WTC11 (cell line): ENCODE results near the gene MGAT5B. TPM values are rescaled to one million over a fixed set of nuclear protein-coding genes. Genes with fewer than 3 reads are reported as not detected.

ENCODE experiments used
- ATAC-seq: fragments of 200-7000 bp; cut with Tn5 transposase; 2 replicates; pipeline ENCODE4 v1.10.0; 2021; ENCODE audit warnings: mild to moderate bottlenecking, moderate library complexity
- CTCF ChIA-PET: fragments of 300-600 bp; sonication (Branson Sonifier 250); formaldehyde crosslinking; loops from one replicate; lab custom pipeline; 2021; ENCODE audit warnings: antibody characterized with exemption; lab: Charles Lee
- POLR2A ChIA-PET: fragments of 350-600 bp; sonication (Branson Sonifier 250); formaldehyde crosslinking; loops from one replicate; lab custom pipeline; 2021; ENCODE audit warnings: antibody characterized with exemption; lab: Charles Lee
- DNase-seq: peaks from one replicate; pipeline ENCODE4 v3.0.0; 2021; ENCODE audit warnings: low spot score
- H3K27ac Mint-ChIP-seq: 2 replicates; pipeline ENCODE4 v1.8.0; 2021; ENCODE audit warnings: mixed read lengths
- H3K27me3 Mint-ChIP-seq: 2 replicates; pipeline ENCODE4 v1.8.0; 2021; ENCODE audit warnings: low read depth, mild to moderate bottlenecking, moderate library complexity, mixed read lengths
- H3K36me3 Mint-ChIP-seq: 2 replicates; pipeline ENCODE4 v1.8.0; 2021; ENCODE audit warnings: mixed read lengths
- H3K4me1 Mint-ChIP-seq: 2 replicates; pipeline ENCODE4 v1.8.0; 2022; ENCODE audit warnings: mixed read lengths
- H3K4me3 Mint-ChIP-seq: 2 replicates; pipeline ENCODE4 v1.8.0; 2021; ENCODE audit warnings: mild to moderate bottlenecking, moderate library complexity, mixed read lengths
- H3K9me3 Mint-ChIP-seq: 2 replicates; pipeline ENCODE4 v1.8.0; 2021; ENCODE audit warnings: mixed read lengths
- CREM ChIP-seq: sonication (generic); formaldehyde crosslinking; IDR thresholded peaks from 2 replicates; pipeline ENCODE4 v1.8.1; 2022; ENCODE audit warnings: mild to moderate bottlenecking, missing genetic modification reagents, moderate library complexity
- ELF4 ChIP-seq: sonication (generic); formaldehyde crosslinking; IDR thresholded peaks from 2 replicates; pipeline ENCODE4 v1.8.1; 2022; ENCODE audit warnings: low read depth, mild to moderate bottlenecking, moderate library complexity, missing genetic modification reagents
- ESRRA ChIP-seq: sonication (generic); formaldehyde crosslinking; IDR thresholded peaks from 2 replicates; pipeline ENCODE4 v1.8.1; 2022; ENCODE audit warnings: mild to moderate bottlenecking, missing genetic modification reagents, borderline replicate concordance
- FOXJ3 ChIP-seq: sonication (generic); formaldehyde crosslinking; IDR thresholded peaks from 2 replicates; pipeline ENCODE4 v1.9.0; 2021; ENCODE audit warnings: missing genetic modification reagents, mild to moderate bottlenecking, borderline replicate concordance
- GRHL2 ChIP-seq: fragments of 250-450 bp; sonication (Bioruptor Pico); IDR thresholded peaks from 2 replicates; pipeline ENCODE4 v1.8.0; 2022; ENCODE audit warnings: mild to moderate bottlenecking, moderate library complexity; ENCODE audit not compliant: insufficient replicate concordance, severe bottlenecking
- NFATC4 ChIP-seq: fragments of 250-450 bp; sonication (Bioruptor Pico); IDR thresholded peaks from 2 replicates; pipeline ENCODE4 v1.9.0; 2021; ENCODE audit warnings: mild to moderate bottlenecking
- TCF7 ChIP-seq: sonication (generic); formaldehyde crosslinking; IDR thresholded peaks from 2 replicates; pipeline ENCODE4 v1.8.0; 2022; ENCODE audit warnings: mild to moderate bottlenecking, low read depth, missing genetic modification reagents, moderate library complexity
- ZNF138 ChIP-seq: sonication (generic); formaldehyde crosslinking; conservative IDR thresholded peaks from 2 replicates; pipeline ENCODE4 v1.8.1; 2022; ENCODE audit warnings: mild to moderate bottlenecking, moderate library complexity, missing genetic modification reagents
- ZNF263 ChIP-seq: sonication (generic); formaldehyde crosslinking; IDR thresholded peaks from 2 replicates; pipeline ENCODE4 v1.8.1; 2022; ENCODE audit warnings: low read depth, mild to moderate bottlenecking, moderate library complexity, missing genetic modification reagents
- total RNA-seq: library from RNA; stranded (reverse); gene quantifications from 3 replicates; pipeline ENCODE4 v1.2.3, GENCODE V29; 2021
- TF ChIP-seq, protein P1 (sequence below): fragments of 250-450 bp; sonication (Bioruptor Pico); conservative IDR thresholded peaks from 2 replicates; pipeline ENCODE4 v1.9.0; 2021; ENCODE audit warnings: mild to moderate bottlenecking
- TF ChIP-seq, protein P2 (sequence below): sonication (generic); formaldehyde crosslinking; IDR thresholded peaks from 2 replicates; pipeline ENCODE4 v1.8.1; 2022; ENCODE audit warnings: mild to moderate bottlenecking, moderate library complexity, missing genetic modification reagents
- TF ChIP-seq, protein P3 (sequence below): sonication (generic); formaldehyde crosslinking; IDR thresholded peaks from 2 replicates; pipeline ENCODE4 v1.8.1; 2023; ENCODE audit warnings: mild to moderate bottlenecking, missing genetic modification reagents, moderate library complexity
- TF ChIP-seq, protein P4 (sequence below): sonication (generic); formaldehyde crosslinking; IDR thresholded peaks from 2 replicates; pipeline ENCODE4 v1.8.0; 2022; ENCODE audit warnings: mild to moderate bottlenecking, missing genetic modification reagents
- TF ChIP-seq, protein P5 (sequence below): sonication (generic); formaldehyde crosslinking; IDR thresholded peaks from 2 replicates; pipeline ENCODE4 v1.8.1; 2023; ENCODE audit warnings: mild to moderate bottlenecking, missing genetic modification reagents
- TF ChIP-seq, protein P6 (sequence below): sonication (generic); formaldehyde crosslinking; IDR thresholded peaks from 2 replicates; pipeline ENCODE4 v1.8.1; 2022; ENCODE audit warnings: missing genetic modification reagents, borderline replicate concordance

Gene MGAT5B
- total RNA-seq, 1 experiment from 2014 or later, result 11.6 TPM

DNA sequence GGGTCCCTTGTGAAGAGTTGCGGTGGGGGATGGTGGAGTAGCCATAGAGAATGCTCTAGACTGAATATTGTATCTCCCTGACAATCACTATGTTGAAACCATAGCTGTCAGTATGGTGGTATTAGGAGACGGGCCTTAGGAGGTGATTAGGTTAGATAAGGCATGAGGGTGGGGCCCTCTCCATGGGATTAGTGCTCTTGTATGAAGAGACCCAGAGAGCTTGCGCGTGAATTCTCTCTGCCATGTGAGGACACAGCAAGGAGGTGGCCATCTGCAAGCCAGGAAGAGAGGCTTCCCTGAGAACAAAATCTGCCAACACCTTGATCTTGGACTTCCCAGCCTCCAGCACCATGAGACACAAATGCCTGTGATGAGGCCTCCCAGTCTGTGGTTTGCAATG is 34.5 kb upstream of the MGAT5B start:
- Mint-ChIP-seq H3K36me3 (no peaks in the 10 kb centered on the region), H3K27me3 (peaks cover 5% of the 10 kb centered on the region), H3K4me3 (no peak overlapping the region), H3K9me3 (no peaks in the 10 kb centered on the region), H3K27ac (no peak overlapping the region), H3K4me1 (peaks cover 4% of the 10 kb centered on the region)
- no peak for DNase-seq
- ATAC-seq, result no peak
- CTCF ChIA-PET, result interaction anchor here (1.2 to 1.5 kb wide), 2 partner anchors 34 to 222 kb away, joined by 3 to 4 read pairs; partner anchors contain the start of gene MGAT5B
- POLR2A ChIA-PET, result no interaction called here
- TF ChIP-seq FOXJ3 (CRISPR knock-in tag), result no peak
- no peak for TF ChIP-seq NFATC4 (CRISPR knock-in tag)
- TF ChIP-seq, protein P1, sequence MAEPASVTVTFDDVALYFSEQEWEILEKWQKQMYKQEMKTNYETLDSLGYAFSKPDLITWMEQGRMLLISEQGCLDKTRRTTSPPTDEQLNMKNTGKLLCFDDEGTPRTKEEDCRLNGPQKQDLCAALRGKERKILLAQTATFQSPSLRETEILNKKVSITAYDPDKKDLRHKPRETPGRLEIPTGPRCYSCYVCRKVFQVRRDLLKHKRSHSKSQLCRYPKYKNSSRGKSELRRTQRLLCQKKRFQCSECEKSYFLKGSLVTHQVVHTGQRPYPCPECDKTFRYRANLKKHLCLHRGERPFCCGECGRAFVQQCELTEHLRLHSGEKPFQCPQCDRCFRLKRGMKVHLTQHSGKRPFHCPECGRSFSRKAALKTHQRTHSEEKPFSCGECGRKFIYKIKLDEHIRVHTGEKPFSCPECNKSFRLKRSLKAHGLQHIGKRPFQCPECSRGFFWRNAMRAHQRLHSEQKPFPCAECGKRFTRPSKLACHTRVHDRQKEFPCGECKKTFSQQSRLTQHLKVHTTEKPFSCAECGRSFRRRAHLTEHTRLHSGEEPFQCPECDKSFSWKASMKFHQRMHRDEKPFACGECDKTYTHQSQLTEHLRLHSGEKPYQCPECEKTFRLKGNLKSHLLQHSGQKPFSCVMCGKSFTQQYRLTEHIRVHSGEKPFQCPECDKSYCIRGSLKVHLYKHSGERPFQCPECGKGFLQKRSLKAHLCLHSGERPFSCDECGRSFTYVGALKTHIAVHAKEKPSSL, result no peak
- TF ChIP-seq, protein P2, sequence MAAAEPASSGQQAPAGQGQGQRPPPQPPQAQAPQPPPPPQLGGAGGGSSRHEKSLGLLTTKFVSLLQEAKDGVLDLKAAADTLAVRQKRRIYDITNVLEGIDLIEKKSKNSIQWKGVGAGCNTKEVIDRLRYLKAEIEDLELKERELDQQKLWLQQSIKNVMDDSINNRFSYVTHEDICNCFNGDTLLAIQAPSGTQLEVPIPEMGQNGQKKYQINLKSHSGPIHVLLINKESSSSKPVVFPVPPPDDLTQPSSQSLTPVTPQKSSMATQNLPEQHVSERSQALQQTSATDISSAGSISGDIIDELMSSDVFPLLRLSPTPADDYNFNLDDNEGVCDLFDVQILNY, result no peak
- TF ChIP-seq, protein P3, sequence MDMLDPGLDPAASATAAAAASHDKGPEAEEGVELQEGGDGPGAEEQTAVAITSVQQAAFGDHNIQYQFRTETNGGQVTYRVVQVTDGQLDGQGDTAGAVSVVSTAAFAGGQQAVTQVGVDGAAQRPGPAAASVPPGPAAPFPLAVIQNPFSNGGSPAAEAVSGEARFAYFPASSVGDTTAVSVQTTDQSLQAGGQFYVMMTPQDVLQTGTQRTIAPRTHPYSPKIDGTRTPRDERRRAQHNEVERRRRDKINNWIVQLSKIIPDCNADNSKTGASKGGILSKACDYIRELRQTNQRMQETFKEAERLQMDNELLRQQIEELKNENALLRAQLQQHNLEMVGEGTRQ, result no peak
- no peak for TF ChIP-seq GRHL2 (CRISPR knock-in tag)
- no peak for TF ChIP-seq TCF7 (CRISPR knock-in tag)
- TF ChIP-seq, protein P4, sequence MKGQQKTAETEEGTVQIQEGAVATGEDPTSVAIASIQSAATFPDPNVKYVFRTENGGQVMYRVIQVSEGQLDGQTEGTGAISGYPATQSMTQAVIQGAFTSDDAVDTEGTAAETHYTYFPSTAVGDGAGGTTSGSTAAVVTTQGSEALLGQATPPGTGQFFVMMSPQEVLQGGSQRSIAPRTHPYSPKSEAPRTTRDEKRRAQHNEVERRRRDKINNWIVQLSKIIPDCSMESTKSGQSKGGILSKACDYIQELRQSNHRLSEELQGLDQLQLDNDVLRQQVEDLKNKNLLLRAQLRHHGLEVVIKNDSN (CRISPR knock-in tag), result no peak
- TF ChIP-seq ZNF263 (CRISPR knock-in tag), result no peak

DNA sequence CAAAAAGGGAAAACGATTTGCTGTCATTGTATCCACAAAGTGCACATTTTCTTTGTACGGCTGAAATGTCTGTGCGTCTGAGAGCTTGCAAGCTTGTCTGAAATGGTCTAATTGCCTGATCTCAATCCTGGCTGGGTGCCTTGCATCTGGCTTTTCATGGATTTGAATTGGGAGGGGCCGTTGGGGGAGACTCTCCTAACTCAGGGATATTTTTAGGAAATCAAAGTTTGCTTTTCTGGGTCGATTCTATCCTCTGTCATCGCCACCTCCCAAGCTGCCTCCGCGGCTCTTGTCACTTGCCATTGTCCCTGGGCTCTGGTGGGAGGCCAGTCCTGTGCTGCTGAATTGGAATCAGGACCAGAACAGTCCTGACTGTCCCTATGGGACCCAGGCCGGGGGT is 33.3 kb upstream of the MGAT5B start:
- ChIA-PET CTCF (interaction anchor here (1.2 to 1.5 kb wide), 2 partner anchors 33 to 221 kb away, joined by 3 to 4 read pairs; partner anchors contain the start of gene MGAT5B), POLR2A (no interaction called here)
- H3K4me3 Mint-ChIP-seq, result no peak overlapping the region

More for the DNA sequence above, 33.3 kb upstream of the MGAT5B start:
- H3K36me3 Mint-ChIP-seq, result no peaks in the 10 kb centered on the region
- no peaks in the 10 kb centered on the region for H3K9me3 Mint-ChIP-seq
- TF ChIP-seq, protein P5, sequence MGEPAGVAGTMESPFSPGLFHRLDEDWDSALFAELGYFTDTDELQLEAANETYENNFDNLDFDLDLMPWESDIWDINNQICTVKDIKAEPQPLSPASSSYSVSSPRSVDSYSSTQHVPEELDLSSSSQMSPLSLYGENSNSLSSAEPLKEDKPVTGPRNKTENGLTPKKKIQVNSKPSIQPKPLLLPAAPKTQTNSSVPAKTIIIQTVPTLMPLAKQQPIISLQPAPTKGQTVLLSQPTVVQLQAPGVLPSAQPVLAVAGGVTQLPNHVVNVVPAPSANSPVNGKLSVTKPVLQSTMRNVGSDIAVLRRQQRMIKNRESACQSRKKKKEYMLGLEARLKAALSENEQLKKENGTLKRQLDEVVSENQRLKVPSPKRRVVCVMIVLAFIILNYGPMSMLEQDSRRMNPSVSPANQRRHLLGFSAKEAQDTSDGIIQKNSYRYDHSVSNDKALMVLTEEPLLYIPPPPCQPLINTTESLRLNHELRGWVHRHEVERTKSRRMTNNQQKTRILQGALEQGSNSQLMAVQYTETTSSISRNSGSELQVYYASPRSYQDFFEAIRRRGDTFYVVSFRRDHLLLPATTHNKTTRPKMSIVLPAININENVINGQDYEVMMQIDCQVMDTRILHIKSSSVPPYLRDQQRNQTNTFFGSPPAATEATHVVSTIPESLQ, result no peak
- no peak for TF ChIP-seq ESRRA (CRISPR knock-in tag)
- TF ChIP-seq, protein P3, result no peak
- TF ChIP-seq CREM (CRISPR knock-in tag), result no peak
- TF ChIP-seq ZNF138 (CRISPR knock-in tag), result no peak
- TF ChIP-seq, protein P6, sequence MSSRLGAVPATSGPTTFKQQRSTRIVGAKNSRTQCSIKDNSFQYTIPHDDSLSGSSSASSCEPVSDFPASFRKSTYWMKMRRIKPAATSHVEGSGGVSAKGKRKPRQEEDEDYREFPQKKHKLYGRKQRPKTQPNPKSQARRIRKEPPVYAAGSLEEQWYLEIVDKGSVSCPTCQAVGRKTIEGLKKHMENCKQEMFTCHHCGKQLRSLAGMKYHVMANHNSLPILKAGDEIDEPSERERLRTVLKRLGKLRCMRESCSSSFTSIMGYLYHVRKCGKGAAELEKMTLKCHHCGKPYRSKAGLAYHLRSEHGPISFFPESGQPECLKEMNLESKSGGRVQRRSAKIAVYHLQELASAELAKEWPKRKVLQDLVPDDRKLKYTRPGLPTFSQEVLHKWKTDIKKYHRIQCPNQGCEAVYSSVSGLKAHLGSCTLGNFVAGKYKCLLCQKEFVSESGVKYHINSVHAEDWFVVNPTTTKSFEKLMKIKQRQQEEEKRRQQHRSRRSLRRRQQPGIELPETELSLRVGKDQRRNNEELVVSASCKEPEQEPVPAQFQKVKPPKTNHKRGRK (CRISPR knock-in tag), result no peak
- no peak for TF ChIP-seq ELF4 (CRISPR knock-in tag)
- TF ChIP-seq, protein P4 (CRISPR knock-in tag), result no peak
- peaks cover 15% of the 10 kb centered on the region for H3K27me3 Mint-ChIP-seq
- peaks cover 15% of the 10 kb centered on the region for H3K4me1 Mint-ChIP-seq
- ATAC-seq, result no peak
- no peak overlapping the region for H3K27ac Mint-ChIP-seq
- no peak for DNase-seq
